HCT116 (cell line): ENCODE results near the gene AP1M2. TPM values are rescaled to one million over a fixed set of nuclear protein-coding genes. Genes with fewer than 3 reads are reported as not detected.

Experiments
- ATAC-seq: fragments of 200-7000 bp; cut with Tn5 transposase; 2 replicates; pipeline ENCODE4 v1.9.1; 2020; ENCODE audit warnings: mild to moderate bottlenecking, moderate library complexity
- BruUV-seq: library from RNA; stranded (reverse); fragments of 400-500 nt; replicated peaks from 2 replicates; lab custom pipeline; 2021; lab: Mats Ljungman, UMichigan
- CTCF ChIA-PET: fragments of 300-600 bp; sonication (Branson Sonifier 250); formaldehyde crosslinking; loops from one replicate; lab custom pipeline; 2021; ENCODE audit warnings: antibody characterized with exemption; lab: Charles Lee
- POLR2A ChIA-PET: fragments of 300-600, 350-600 bp; sonication (Branson Sonifier 250); formaldehyde crosslinking; loops from one replicate; lab custom pipeline; 2021; ENCODE audit warnings: antibody characterized with exemption; lab: Charles Lee
- RAD21 ChIA-PET, 2 experiments: fragments of 300-600 bp; sonication (Branson Sonifier 250); formaldehyde crosslinking; loops; one replicate each; lab custom pipeline; 2023; ENCODE audit warnings: low total read pairs in 2 of 2; ENCODE audit not compliant: uncharacterized antibody in 2 of 2, unreplicated experiment in 2 of 2, low non-redundant PET in 1 of 2; lab: Charles Lee
- DNase-seq: peaks from one replicate; pipeline ENCODE4 v3.0.0-alpha.2; 2010; ENCODE audit warnings: low read depth, low spot score
- H2AFZ ChIP-seq: fragments of 200-600 bp; shearing (Covaris generic), sonication (generic); 2 replicates; pipeline ENCODE4 v1.6.1; 2017; ENCODE audit warnings: low read depth, mixed run types, mixed read lengths, antibody characterized with exemption, low read length; ENCODE audit not compliant: poor library complexity, severe bottlenecking
- H3K27ac ChIP-seq: 2 replicates; pipeline ENCODE4 v1.5.1; 2012; ENCODE audit warnings: low read depth, low read length
- H3K27me3 ChIP-seq: fragments of 200-600 bp; sonication (generic); 2 replicates; pipeline ENCODE4 v1.6.1; 2016; ENCODE audit warnings: mixed run types, low read length, mixed read lengths; ENCODE audit not compliant: insufficient read depth
- H3K36me3 ChIP-seq, 2 experiments: fragments of 200-500 bp in 1 of 2; fragments of 200-600 bp in 1 of 2; sonication (Bioruptor generic) in 1 of 2; sonication (generic) in 1 of 2; 2 replicates each; pipeline versions ENCODE4 v1.5.1 to v1.6.1; 2014 to 2016; ENCODE audit warnings: low read length in 2 of 2, inconsistent platforms in 1 of 2, mixed read lengths in 1 of 2, mixed run types in 1 of 2; ENCODE audit not compliant: insufficient read depth in 2 of 2, control insufficient read depth in 1 of 2
- H3K4me1 ChIP-seq, 2 experiments: fragments of 200-600 bp in 1 of 2; sonication (generic) in 1 of 2; 2 replicates each; pipeline versions ENCODE4 v1.5.1 to v1.6.1; 2012 to 2017; ENCODE audit warnings: low read length in 2 of 2, inconsistent platforms in 1 of 2, mild to moderate bottlenecking in 1 of 2, mixed read lengths in 1 of 2, mixed run types in 1 of 2, moderate library complexity in 1 of 2; ENCODE audit not compliant: insufficient read depth in 2 of 2, control insufficient read depth in 1 of 2
- H3K4me2 ChIP-seq: fragments of 200-600 bp; sonication (generic); 2 replicates; pipeline ENCODE4 v1.6.1; 2017; ENCODE audit warnings: mixed run types, low read length, mixed read lengths
- H3K4me3 ChIP-seq, 2 experiments: fragments of 200-600 bp in 1 of 2; sonication (generic) in 1 of 2; replicated peaks in 1 of 2; 2 replicates each; pipeline ENCODE4 v1.5.1; 2011 to 2016; ENCODE audit warnings: low read length in 2 of 2, control low read depth in 1 of 2, low read depth in 1 of 2, mild to moderate bottlenecking in 1 of 2, mixed read lengths in 1 of 2, mixed run types in 1 of 2
- H3K79me2 ChIP-seq: fragments of 200-600 bp; sonication (generic); 2 replicates; pipeline ENCODE4 v1.6.1; 2017; ENCODE audit warnings: mild to moderate bottlenecking, mixed run types, low read length, moderate library complexity, mixed read lengths; ENCODE audit not compliant: insufficient read depth
- H3K9ac ChIP-seq: fragments of 200-600 bp; sonication (generic); 2 replicates; pipeline ENCODE4 v1.6.1; 2016; ENCODE audit warnings: low read length, mixed read lengths
- H3K9me2 ChIP-seq: fragments of 200-600 bp; sonication (generic), shearing (Covaris generic); 2 replicates; pipeline ENCODE4 v1.6.1; 2017; ENCODE audit warnings: mixed run types, mild to moderate bottlenecking, moderate library complexity; ENCODE audit not compliant: insufficient read depth
- H3K9me3 ChIP-seq, 2 experiments: fragments of 200-500 bp in 1 of 2; fragments of 200-600 bp in 1 of 2; sonication (Bioruptor generic) in 1 of 2; sonication (generic) in 1 of 2; 2 replicates each; pipeline ENCODE4 v1.6.1; 2014 to 2017; ENCODE audit warnings: low read length in 2 of 2, mixed read lengths in 2 of 2, inconsistent platforms in 1 of 2, low read depth in 1 of 2, mild to moderate bottlenecking in 1 of 2, mixed run types in 1 of 2, moderate library complexity in 1 of 2; ENCODE audit not compliant: control insufficient read depth in 1 of 2, insufficient read depth in 1 of 2
- H4K20me1 ChIP-seq: fragments of 200-600 bp; sonication (generic), shearing (Covaris generic); 2 replicates; pipeline ENCODE4 v1.6.1; 2017; ENCODE audit warnings: mixed run types, mild to moderate bottlenecking, moderate library complexity; ENCODE audit not compliant: insufficient read depth
- CBX3 ChIP-seq: IDR thresholded peaks from 2 replicates; pipeline ENCODE4 v1.6.1; 2012; ENCODE audit warnings: low read depth
- CEBPB ChIP-seq: IDR thresholded peaks from 2 replicates; pipeline ENCODE4 v1.6.1; 2012; ENCODE audit warnings: low read depth
- EZH2phosphoT487 ChIP-seq: fragments of 200-600 bp; IDR thresholded peaks from 2 replicates; pipeline ENCODE4 v1.6.1; 2018; ENCODE audit warnings: antibody characterized with exemption, borderline replicate concordance
- FOSL1 ChIP-seq: IDR thresholded peaks from 2 replicates; pipeline ENCODE4 v1.6.1; 2012; ENCODE audit warnings: low read depth
- POLR2A ChIP-seq: IDR thresholded peaks from 2 replicates; pipeline ENCODE4 v1.7.0; 2011; ENCODE audit warnings: borderline replicate concordance; ENCODE audit not compliant: insufficient read depth, insufficient read length; ENCODE audit errors: extremely low read depth
- SRF ChIP-seq: IDR thresholded peaks from 2 replicates; pipeline ENCODE4 v1.6.1; 2012; ENCODE audit warnings: low read depth
- intact Hi-C: fragments of 100-400 bp; cut with micrococcal nuclease; formaldehyde crosslinking; loops from 2 replicates; pipeline ENCODE4 v1.10.0; 2022
- total RNA-seq: library from RNA; stranded (reverse); gene quantifications from one replicate; pipeline ENCODE4 v1.2.1, GENCODE V29; 2021; ENCODE audit not compliant: unreplicated experiment
- TF ChIP-seq, protein P1 (sequence below): IDR thresholded peaks from 2 replicates; pipeline ENCODE4 v1.6.1; 2012; ENCODE audit warnings: low read depth

AP1M2 gene
- total RNA-seq, 1 experiment from 2014 or later = 111 TPM

DNA sequence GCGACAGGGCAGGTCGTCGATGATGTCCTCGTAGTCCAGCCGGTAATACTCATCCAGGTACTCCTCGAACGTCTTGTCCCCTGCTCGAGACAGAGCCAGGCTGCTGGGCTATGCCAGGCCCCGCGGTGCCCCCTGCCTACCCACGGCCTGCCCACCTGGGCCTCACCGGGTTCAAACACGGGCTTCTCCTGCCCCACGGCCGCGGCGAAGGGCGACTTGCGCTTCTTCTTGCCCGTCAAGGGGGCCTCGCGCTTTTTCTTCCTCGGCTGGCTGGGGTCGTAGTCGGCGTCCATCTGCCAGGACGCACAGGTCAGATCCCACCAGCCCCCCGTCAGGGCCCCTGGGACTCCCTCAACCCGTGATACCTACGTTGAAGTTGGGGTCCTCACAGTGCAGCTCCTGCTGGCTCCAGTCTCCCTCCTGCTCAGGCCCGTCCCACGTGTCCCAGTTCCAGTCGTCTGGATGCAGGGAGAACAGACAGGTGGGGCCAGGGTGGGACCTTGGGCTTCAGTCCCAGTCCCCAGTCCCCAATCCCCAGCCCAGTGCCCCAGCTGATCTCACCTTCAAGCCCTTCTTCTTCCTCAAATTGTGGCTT is 29.4 kb downstream of the AP1M2 start:
- H3K4me2 ChIP-seq = no peak overlapping the region
- BruUV-seq = no TSS peak
- ATAC-seq = no peak
- intact Hi-C loops = no loop called here
- H3K27ac ChIP-seq = no peak overlapping the region
- H3K9me2 ChIP-seq = no peaks in the 10 kb centered on the region
- no peaks in the 10 kb centered on the region for H4K20me1 ChIP-seq
- no peaks in the 10 kb centered on the region for H3K4me1 ChIP-seq
- TF ChIP-seq FOSL1 (no peak), POLR2A (no peak), CBX3 (no peak), CEBPB (no peak), EZH2phosphoT487 (no peak), SRF (no peak)
- TF ChIP-seq, protein P1, sequence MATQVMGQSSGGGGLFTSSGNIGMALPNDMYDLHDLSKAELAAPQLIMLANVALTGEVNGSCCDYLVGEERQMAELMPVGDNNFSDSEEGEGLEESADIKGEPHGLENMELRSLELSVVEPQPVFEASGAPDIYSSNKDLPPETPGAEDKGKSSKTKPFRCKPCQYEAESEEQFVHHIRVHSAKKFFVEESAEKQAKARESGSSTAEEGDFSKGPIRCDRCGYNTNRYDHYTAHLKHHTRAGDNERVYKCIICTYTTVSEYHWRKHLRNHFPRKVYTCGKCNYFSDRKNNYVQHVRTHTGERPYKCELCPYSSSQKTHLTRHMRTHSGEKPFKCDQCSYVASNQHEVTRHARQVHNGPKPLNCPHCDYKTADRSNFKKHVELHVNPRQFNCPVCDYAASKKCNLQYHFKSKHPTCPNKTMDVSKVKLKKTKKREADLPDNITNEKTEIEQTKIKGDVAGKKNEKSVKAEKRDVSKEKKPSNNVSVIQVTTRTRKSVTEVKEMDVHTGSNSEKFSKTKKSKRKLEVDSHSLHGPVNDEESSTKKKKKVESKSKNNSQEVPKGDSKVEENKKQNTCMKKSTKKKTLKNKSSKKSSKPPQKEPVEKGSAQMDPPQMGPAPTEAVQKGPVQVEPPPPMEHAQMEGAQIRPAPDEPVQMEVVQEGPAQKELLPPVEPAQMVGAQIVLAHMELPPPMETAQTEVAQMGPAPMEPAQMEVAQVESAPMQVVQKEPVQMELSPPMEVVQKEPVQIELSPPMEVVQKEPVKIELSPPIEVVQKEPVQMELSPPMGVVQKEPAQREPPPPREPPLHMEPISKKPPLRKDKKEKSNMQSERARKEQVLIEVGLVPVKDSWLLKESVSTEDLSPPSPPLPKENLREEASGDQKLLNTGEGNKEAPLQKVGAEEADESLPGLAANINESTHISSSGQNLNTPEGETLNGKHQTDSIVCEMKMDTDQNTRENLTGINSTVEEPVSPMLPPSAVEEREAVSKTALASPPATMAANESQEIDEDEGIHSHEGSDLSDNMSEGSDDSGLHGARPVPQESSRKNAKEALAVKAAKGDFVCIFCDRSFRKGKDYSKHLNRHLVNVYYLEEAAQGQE = no peak
- TF ChIP-seq, all 23 proteins: peak for 0
- ChIA-PET CTCF (interaction anchor here (0.7 kb wide), 1 partner anchor 45 kb away, joined by 3 read pairs; no protein-coding TSS in a partner anchor), POLR2A (no interaction called here), RAD21 (no interaction called here)
- DNase-seq = no peak
- H3K79me2 ChIP-seq = peaks cover 7% of the 10 kb centered on the region
- H3K4me3 ChIP-seq = no peak overlapping the region
- no peaks in the 10 kb centered on the region for H3K27me3 ChIP-seq
- no peaks in the 10 kb centered on the region for H3K9me3 ChIP-seq
- peaks cover 27 to 69% of the 10 kb centered on the region in 2 experiments; a peak in 3 of 4 replicates for H3K36me3 ChIP-seq
- H3K9ac ChIP-seq = no peak overlapping the region
- no peak overlapping the region for H2AFZ ChIP-seq
